Measurements from ENCODE around the gene TAS2R39.
"Not testable (repeated sequence)": the region's sequence is repeated elsewhere in the genome, so short reads cannot be mapped to it uniquely, and the experiment has no call there.

TAS2R39 gene

GRCh38 chr7:143176128-143176527, 7.1 kb upstream of the TAS2R39 start:
- TF ChIP-seq, protein P1, sequence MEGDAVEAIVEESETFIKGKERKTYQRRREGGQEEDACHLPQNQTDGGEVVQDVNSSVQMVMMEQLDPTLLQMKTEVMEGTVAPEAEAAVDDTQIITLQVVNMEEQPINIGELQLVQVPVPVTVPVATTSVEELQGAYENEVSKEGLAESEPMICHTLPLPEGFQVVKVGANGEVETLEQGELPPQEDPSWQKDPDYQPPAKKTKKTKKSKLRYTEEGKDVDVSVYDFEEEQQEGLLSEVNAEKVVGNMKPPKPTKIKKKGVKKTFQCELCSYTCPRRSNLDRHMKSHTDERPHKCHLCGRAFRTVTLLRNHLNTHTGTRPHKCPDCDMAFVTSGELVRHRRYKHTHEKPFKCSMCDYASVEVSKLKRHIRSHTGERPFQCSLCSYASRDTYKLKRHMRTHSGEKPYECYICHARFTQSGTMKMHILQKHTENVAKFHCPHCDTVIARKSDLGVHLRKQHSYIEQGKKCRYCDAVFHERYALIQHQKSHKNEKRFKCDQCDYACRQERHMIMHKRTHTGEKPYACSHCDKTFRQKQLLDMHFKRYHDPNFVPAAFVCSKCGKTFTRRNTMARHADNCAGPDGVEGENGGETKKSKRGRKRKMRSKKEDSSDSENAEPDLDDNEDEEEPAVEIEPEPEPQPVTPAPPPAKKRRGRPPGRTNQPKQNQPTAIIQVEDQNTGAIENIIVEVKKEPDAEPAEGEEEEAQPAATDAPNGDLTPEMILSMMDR (IDR thresholded peaks at IDR 0.05; ENCODE audit: extremely low read depth, insufficient read depth, missing control alignments) = no peak

GRCh38 chr7:143177374-143178119, 5.7 kb upstream of the TAS2R39 start:
- TF ChIP-seq, protein P1 (IDR thresholded peaks at IDR 0.05; ENCODE audit: extremely low read depth, insufficient read depth, missing control alignments) = no peak
- DNase-seq (ENCODE audit: low spot score) = no peak
- in situ Hi-C loops (cut with MboI; ENCODE audit: low pct_unique_long_range_greater_than_20kb, low sequenced_read_pairs, unreplicated experiment) = no loop called here

More at GRCh38 chr7:143176128-143176527, 7.1 kb upstream of the TAS2R39 start:
- in situ Hi-C loops (cut with MboI; ENCODE audit: low pct_unique_long_range_greater_than_20kb, low sequenced_read_pairs, unreplicated experiment) = no loop called here
- no peak for DNase-seq (ENCODE audit: low spot score)

- in situ Hi-C loops (cut with MboI; ENCODE audit: low pct_unique_long_range_greater_than_20kb, low sequenced_read_pairs, unreplicated experiment); DNase-seq (ENCODE audit: low spot score): not testable (repeated sequence)
Observed at GRCh38 chr7:143180771-143181170, 2.4 kb upstream of the TAS2R39 start.

DNA sequence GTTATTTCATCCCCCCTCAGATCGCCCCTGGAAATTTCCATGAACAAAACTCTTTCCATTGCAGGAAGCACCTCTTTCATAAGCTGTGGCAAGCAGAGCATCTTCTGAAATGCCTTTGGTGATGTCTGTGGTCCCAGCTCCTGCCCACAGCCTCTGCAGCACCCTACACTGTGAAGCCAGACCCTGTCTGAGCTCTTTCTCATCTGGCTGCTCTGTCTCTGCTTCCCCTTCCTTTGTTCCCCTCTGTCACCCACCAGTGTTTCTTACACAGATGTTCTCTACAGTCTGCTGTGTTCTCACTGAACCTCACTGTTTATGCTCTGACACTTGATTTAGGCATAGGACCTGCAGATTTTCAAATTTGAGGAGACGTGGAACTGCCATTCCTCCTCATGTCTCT, 1.9 kb upstream of the TAS2R39 start:
- TF ChIP-seq, protein P1 (IDR thresholded peaks at IDR 0.05; ENCODE audit: extremely low read depth, insufficient read depth, missing control alignments) = no peak
- in situ Hi-C loops (cut with MboI; ENCODE audit: low pct_unique_long_range_greater_than_20kb, low sequenced_read_pairs, unreplicated experiment) = no loop called here
- no peak for DNase-seq (ENCODE audit: low spot score)

GRCh38 chr7:143185551-143185950, 2.3 kb downstream of the TAS2R39 start:
- TF ChIP-seq, protein P1 (IDR thresholded peaks at IDR 0.05; ENCODE audit: extremely low read depth, insufficient read depth, missing control alignments) = no peak
- in situ Hi-C loops (cut with MboI; ENCODE audit: low pct_unique_long_range_greater_than_20kb, low sequenced_read_pairs, unreplicated experiment) = no loop called here
- DNase-seq (ENCODE audit: low spot score) = no peak

DNA sequence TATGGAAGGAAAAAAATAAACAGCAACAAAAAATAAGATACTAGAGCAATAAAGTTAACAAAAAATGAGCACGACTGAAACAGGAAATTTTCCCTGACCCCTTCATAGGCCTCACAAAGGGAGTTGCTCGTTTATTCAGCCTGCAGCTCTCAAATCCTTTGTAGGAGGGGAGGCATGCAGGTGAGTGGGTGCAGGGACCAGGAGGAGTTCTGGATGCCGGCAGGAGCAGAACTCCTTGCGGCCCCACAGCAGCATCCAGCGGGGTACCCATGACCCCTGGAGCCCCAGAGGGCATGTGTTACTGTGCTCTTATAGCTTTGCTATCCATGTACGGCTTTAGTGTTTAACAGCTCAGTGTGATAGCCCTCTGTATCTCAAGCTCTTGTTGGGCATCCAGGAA, 5.8 kb downstream of the TAS2R39 start:
- no peak for DNase-seq (ENCODE audit: low spot score)
- in situ Hi-C loops (cut with MboI; ENCODE audit: low pct_unique_long_range_greater_than_20kb, low sequenced_read_pairs, unreplicated experiment) = no loop called here
- TF ChIP-seq, protein P1 (IDR thresholded peaks at IDR 0.05; ENCODE audit: extremely low read depth, insufficient read depth, missing control alignments) = no peak

GRCh38 chr7:143193880-143194279, 10.7 kb downstream of the TAS2R39 start:
- TF ChIP-seq, protein P1 (IDR thresholded peaks at IDR 0.05; ENCODE audit: extremely low read depth, insufficient read depth, missing control alignments) = no peak
- no peak for DNase-seq (ENCODE audit: low spot score)
- in situ Hi-C loops (cut with MboI; ENCODE audit: low pct_unique_long_range_greater_than_20kb, low sequenced_read_pairs, unreplicated experiment) = no loop called here
